Body of pancreas (tissue), 4 donors: ENCODE measurements around the gene COL3A1.

Experiments used
- POLR2A ChIP-seq, 3 donors: fragments of 450-650 bp; IDR thresholded peaks; one replicate each; pipeline ENCODE4 v1.6.1; 2016; ENCODE audit warnings: antibody characterized with exemption in 3 of 3, mild to moderate bottlenecking in 2 of 3
- TF ChIP-seq, protein P1 (sequence below), 7 experiments: fragments of 450-650 bp in 4 of 7; fragments of 200-600 bp in 3 of 7; sonication (generic) in 3 of 7; IDR thresholded peaks; one replicate each; pipeline ENCODE4 v1.5.1; 2016 to 2019; ENCODE audit warnings: antibody characterized with exemption in 7 of 7

DNA sequence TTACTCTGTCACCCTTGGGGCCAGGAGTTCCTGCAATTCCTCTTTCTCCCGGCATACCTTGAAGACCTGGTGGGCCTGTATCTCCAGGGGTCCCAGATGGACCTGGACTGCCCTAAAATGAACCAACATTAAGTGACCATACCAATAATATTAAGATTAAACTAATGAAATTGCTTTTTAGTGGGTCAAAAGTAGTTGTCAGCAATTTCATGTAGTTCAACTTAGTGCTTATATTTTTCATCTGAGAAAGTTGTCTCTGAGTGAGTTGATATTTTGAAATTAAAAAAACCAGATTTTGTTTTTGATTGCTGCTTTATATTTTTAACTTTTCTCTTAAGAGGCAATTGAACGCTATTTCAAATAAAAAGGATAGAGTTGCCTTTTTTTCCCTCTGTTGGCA lies 83.1 kb downstream of the COL3A1 start:
- TF ChIP-seq, protein P1, sequence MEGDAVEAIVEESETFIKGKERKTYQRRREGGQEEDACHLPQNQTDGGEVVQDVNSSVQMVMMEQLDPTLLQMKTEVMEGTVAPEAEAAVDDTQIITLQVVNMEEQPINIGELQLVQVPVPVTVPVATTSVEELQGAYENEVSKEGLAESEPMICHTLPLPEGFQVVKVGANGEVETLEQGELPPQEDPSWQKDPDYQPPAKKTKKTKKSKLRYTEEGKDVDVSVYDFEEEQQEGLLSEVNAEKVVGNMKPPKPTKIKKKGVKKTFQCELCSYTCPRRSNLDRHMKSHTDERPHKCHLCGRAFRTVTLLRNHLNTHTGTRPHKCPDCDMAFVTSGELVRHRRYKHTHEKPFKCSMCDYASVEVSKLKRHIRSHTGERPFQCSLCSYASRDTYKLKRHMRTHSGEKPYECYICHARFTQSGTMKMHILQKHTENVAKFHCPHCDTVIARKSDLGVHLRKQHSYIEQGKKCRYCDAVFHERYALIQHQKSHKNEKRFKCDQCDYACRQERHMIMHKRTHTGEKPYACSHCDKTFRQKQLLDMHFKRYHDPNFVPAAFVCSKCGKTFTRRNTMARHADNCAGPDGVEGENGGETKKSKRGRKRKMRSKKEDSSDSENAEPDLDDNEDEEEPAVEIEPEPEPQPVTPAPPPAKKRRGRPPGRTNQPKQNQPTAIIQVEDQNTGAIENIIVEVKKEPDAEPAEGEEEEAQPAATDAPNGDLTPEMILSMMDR (IDR thresholded peaks at IDR 0.05) = no peak
- no peak for TF ChIP-seq POLR2A (IDR thresholded peaks at IDR 0.05)
